ENCODE measurements around the gene KIRREL1. TPM values are rescaled to one million over a fixed set of nuclear protein-coding genes. Genes with fewer than 3 reads are reported as not detected.

The KIRREL1 gene
- total RNA-seq, 4 donors from 2014 or later = 8.2 to 18.3 (median 12.6) TPM

- peak overlapping the region; percentile 88 to 92 (median 90) for H3K27ac ChIP-seq
- peak overlapping the region; percentile 63 to 74 (median 69) for H3K4me3 ChIP-seq
- peaks cover 20% of the 10 kb centered on the region for H3K27me3 ChIP-seq
- no peak for TF ChIP-seq EP300 (IDR thresholded peaks at IDR 0.05; ENCODE audit: low read depth)
- TF ChIP-seq POLR2AphosphoS5 (IDR thresholded peaks at IDR 0.05) = no peak
- TF ChIP-seq POLR2A (IDR thresholded peaks at IDR 0.05) = no peak
- no peak for TF ChIP-seq CTCF (IDR thresholded peaks at IDR 0.05)
- intact Hi-C loops (cut with DNase I; ENCODE audit: low total_unique reads) (loop anchor here (5.0 kb wide), 2 partner anchors 43 to 93 kb away; no protein-coding TSS in a partner anchor), in situ Hi-C loops (cut with MboI; ENCODE audit: low pct_ligation_motif_present in 1 of 4, low pct_unique_long_range_greater_than_20kb in 1 of 4, low sequenced_read_pairs in 3 of 4) (loop anchor here in 1 of 4 donors (25.0 kb wide), 1 partner anchor 93 kb away; no protein-coding TSS in a partner anchor)
- WGBS, 2 donors (ENCODE audit: low coverage in 1 of 2) = 8% methylated on average over 21 of the region's 29 CpGs; no CpG with 5 or more reads in 1 of the 2 donors
- H3K9me3 ChIP-seq = no peaks in the 10 kb centered on the region
- H3K4me1 ChIP-seq = peaks cover 0 to 26% (median 8%) of the 10 kb centered on the region in 4 donors
- DNase-seq = no peak
- H3K36me3 ChIP-seq = no peaks in the 10 kb centered on the region
These were observed 617 bp downstream of the KIRREL1 start for GRCh38 chr1:157993918-157994605.

- peak; percentile 20 for DNase-seq
These were observed 1.5 kb downstream of the KIRREL1 start for GRCh38 chr1:157994704-157995582.

GRCh38 chr1:157995583-157996169, 2.2 kb downstream of the KIRREL1 start:
- peaks cover 20% of the 10 kb centered on the region for H3K27me3 ChIP-seq
- TF ChIP-seq POLR2AphosphoS5 (IDR thresholded peaks at IDR 0.05) (no peak), EP300 (IDR thresholded peaks at IDR 0.05; ENCODE audit: low read depth) (no peak), CTCF (IDR thresholded peaks at IDR 0.05) (no peak), POLR2A (IDR thresholded peaks at IDR 0.05) (no peak)
- H3K27ac ChIP-seq = peak overlapping the region; percentile 88 to 92 (median 90)
- no peaks in the 10 kb centered on the region for H3K9me3 ChIP-seq
- DNase-seq = no peak
- no peak overlapping the region for H3K4me3 ChIP-seq
- in situ Hi-C loops (cut with MboI; ENCODE audit: low pct_ligation_motif_present in 1 of 4, low pct_unique_long_range_greater_than_20kb in 1 of 4, low sequenced_read_pairs in 3 of 4) = loop anchor here in 1 of 4 donors (25.0 kb wide), 1 partner anchor 92 kb away; no protein-coding TSS in a partner anchor
- H3K36me3 ChIP-seq = no peaks in the 10 kb centered on the region
- peaks cover 0 to 26% (median 8%) of the 10 kb centered on the region in 4 donors for H3K4me1 ChIP-seq
- 74 to 78% methylated on average over 1 to 3 of the region's 3 CpGs for WGBS, 2 donors (ENCODE audit: low coverage in 1 of 2)
- intact Hi-C loops (cut with DNase I; ENCODE audit: low total_unique reads) = no loop called here

More at GRCh38 chr1:157994704-157995582, 1.5 kb downstream of the KIRREL1 start:
- peak overlapping the region; percentile 63 to 74 (median 69) for H3K4me3 ChIP-seq
- peaks cover 20% of the 10 kb centered on the region for H3K27me3 ChIP-seq
- H3K36me3 ChIP-seq = no peaks in the 10 kb centered on the region
- in situ Hi-C loops (cut with MboI; ENCODE audit: low pct_ligation_motif_present in 1 of 4, low pct_unique_long_range_greater_than_20kb in 1 of 4, low sequenced_read_pairs in 3 of 4) = loop anchor here in 1 of 4 donors (25.0 kb wide), 1 partner anchor 92 kb away; no protein-coding TSS in a partner anchor
- H3K4me1 ChIP-seq = peaks cover 0 to 26% (median 8%) of the 10 kb centered on the region in 4 donors
- TF ChIP-seq POLR2AphosphoS5 (IDR thresholded peaks at IDR 0.05) (no peak), POLR2A (IDR thresholded peaks at IDR 0.05) (no peak), CTCF (IDR thresholded peaks at IDR 0.05) (no peak), EP300 (IDR thresholded peaks at IDR 0.05; ENCODE audit: low read depth) (no peak)
- H3K9me3 ChIP-seq = no peaks in the 10 kb centered on the region
- 58% methylated on average over 11 of the region's 13 CpGs; no CpG with 5 or more reads in 1 of the 2 donors for WGBS, 2 donors (ENCODE audit: low coverage in 1 of 2)
- peak overlapping the region; percentile 88 to 92 (median 90) for H3K27ac ChIP-seq
- intact Hi-C loops (cut with DNase I; ENCODE audit: low total_unique reads) = loop anchor here (5.0 kb wide), 2 partner anchors 42 to 92 kb away; no protein-coding TSS in a partner anchor

All from transverse colon (tissue), 4 donors.